ENCODE data around the gene BTBD19. TPM values are rescaled to one million over a fixed set of nuclear protein-coding genes. Genes with fewer than 3 reads are reported as not detected.

Gene BTBD19
- total and polyA plus RNA-seq, 2 donors (not counting 1 experiment from before 2014, with no cell fraction given) = 5.0 to 8.7 TPM

DNA sequence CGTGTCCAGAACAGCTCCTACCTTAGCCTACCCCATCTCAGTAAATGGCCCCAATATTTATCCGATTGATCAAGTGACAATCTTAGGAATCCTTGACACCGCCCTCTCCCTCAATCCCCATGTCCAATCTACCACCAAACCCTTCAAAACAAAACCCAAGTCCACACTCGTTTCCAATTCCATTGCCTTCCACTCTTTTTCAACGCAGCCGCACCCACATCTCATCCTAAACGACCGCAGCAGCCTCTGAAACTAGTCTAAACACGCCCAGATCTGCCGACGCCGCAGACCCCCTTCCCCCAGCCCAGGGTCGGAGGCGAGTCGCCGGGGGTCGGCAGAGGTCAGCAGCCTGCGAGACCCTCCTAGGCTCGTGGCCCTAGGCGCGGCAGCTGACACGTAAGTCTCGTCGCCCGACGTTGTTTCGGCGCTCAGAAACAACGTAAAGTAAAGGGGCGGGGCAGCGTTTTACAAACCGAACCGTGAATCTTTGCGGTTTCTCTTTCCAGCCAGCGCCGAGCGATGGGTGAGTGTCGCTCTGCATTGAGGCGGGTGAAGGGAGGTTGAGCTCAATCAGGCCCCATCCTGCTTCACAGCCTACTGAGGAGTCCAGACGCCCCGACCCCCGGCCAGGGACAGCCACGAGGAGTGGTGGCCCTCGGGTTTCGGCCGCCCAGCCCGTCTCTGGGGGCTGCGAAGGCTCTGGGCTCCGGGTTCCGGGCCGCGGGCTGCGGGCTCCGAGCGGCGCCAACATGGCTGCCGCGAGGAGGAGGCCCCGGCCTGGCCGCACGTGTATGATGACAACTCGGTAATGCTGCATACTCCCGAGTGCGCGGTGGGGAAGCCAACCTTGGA, 33.0 kb upstream of the BTBD19 start, which contains the start of gene RPS8:
RPS8 (plus strand) TSS at position 463 of the 852 bp plus-strand sequence; CDS start at position 520, 57 bp downstream.
- Histone ChIP-seq H3K4me2 (ENCODE audit: extremely low read depth, insufficient read depth, low read length) (peak within 1 kb of the TSS; percentile 80), H3K27me3 (ENCODE audit: control insufficient read depth, insufficient read depth, low read length) (no peaks in the 10 kb centered on the region), H3K9me3 (ENCODE audit: control insufficient read depth, insufficient read depth, low read depth, low read length) (no peaks in the 10 kb centered on the region), H4K20me1 (ENCODE audit: control insufficient read depth, extremely low read depth, insufficient read depth, low read length) (no peaks in the 10 kb centered on the region), H3K36me3 (ENCODE audit: control insufficient read depth, insufficient read depth, low read length) (peaks cover 15% of the 10 kb centered on the region), H2AFZ (ENCODE audit: low read length) (peak within 1 kb of the TSS; percentile 37), H3K79me2 (ENCODE audit: control insufficient read depth, insufficient read depth, low read length) (peaks cover 34% of the 10 kb centered on the region), H3K27ac (ENCODE audit: insufficient read depth, low read length) (peak within 1 kb of the TSS; percentile 98), H3K4me3 (replicated peaks in 1 of 4; ENCODE audit: control extremely low read depth in 1 of 4, insufficient read depth in 1 of 4, low read depth in 3 of 4, low read length in 4 of 4) (peak within 1 kb of the TSS; percentile 61 to 95 (median 76)), H3K9ac (ENCODE audit: insufficient read depth, low read length) (peak within 1 kb of the TSS; percentile 97), H3K4me1 (ENCODE audit: control insufficient read depth, extremely low read depth, insufficient read depth, low read length) (peaks cover 2% of the 10 kb centered on the region)
- TF ChIP-seq, protein P1, sequence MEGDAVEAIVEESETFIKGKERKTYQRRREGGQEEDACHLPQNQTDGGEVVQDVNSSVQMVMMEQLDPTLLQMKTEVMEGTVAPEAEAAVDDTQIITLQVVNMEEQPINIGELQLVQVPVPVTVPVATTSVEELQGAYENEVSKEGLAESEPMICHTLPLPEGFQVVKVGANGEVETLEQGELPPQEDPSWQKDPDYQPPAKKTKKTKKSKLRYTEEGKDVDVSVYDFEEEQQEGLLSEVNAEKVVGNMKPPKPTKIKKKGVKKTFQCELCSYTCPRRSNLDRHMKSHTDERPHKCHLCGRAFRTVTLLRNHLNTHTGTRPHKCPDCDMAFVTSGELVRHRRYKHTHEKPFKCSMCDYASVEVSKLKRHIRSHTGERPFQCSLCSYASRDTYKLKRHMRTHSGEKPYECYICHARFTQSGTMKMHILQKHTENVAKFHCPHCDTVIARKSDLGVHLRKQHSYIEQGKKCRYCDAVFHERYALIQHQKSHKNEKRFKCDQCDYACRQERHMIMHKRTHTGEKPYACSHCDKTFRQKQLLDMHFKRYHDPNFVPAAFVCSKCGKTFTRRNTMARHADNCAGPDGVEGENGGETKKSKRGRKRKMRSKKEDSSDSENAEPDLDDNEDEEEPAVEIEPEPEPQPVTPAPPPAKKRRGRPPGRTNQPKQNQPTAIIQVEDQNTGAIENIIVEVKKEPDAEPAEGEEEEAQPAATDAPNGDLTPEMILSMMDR (conservative IDR thresholded peaks at IDR 0.05 in 1 of 2, IDR thresholded peaks at IDR 0.05 in 1 of 2; ENCODE audit: low read depth in 1 of 2, low read length in 2 of 2) = no peak
- TF ChIP-seq EZH2 (IDR thresholded peaks at IDR 0.05; ENCODE audit: low read length, missing control alignments) = no peak
- peak; percentile 91 to 95 for DNase-seq (ENCODE audit: low read depth in 2 of 2)

GRCh38 chr1:44775930-44776729, 32.2 kb upstream of the BTBD19 start:
- Histone ChIP-seq H3K36me3 (ENCODE audit: control insufficient read depth, insufficient read depth, low read length) (peaks cover 19% of the 10 kb centered on the region), H3K9me3 (ENCODE audit: control insufficient read depth, insufficient read depth, low read depth, low read length) (no peaks in the 10 kb centered on the region), H4K20me1 (ENCODE audit: control insufficient read depth, extremely low read depth, insufficient read depth, low read length) (no peaks in the 10 kb centered on the region), H3K79me2 (ENCODE audit: control insufficient read depth, insufficient read depth, low read length) (peaks cover 34% of the 10 kb centered on the region), H3K4me1 (ENCODE audit: control insufficient read depth, extremely low read depth, insufficient read depth, low read length) (peaks cover 2% of the 10 kb centered on the region), H3K4me3 (replicated peaks in 1 of 4; ENCODE audit: control extremely low read depth in 1 of 4, insufficient read depth in 1 of 4, low read depth in 3 of 4, low read length in 4 of 4) (peak overlapping the region; percentile 61 to 95 (median 76)), H3K4me2 (ENCODE audit: extremely low read depth, insufficient read depth, low read length) (peak overlapping the region; percentile 80), H3K9ac (ENCODE audit: insufficient read depth, low read length) (peak overlapping the region; percentile 97), H3K27me3 (ENCODE audit: control insufficient read depth, insufficient read depth, low read length) (no peaks in the 10 kb centered on the region), H2AFZ (ENCODE audit: low read length) (no peak overlapping the region), H3K27ac (ENCODE audit: insufficient read depth, low read length) (peak overlapping the region; percentile 98)
- TF ChIP-seq EZH2 (IDR thresholded peaks at IDR 0.05; ENCODE audit: low read length, missing control alignments) = no peak
- TF ChIP-seq, protein P1 (conservative IDR thresholded peaks at IDR 0.05 in 1 of 2, IDR thresholded peaks at IDR 0.05 in 1 of 2; ENCODE audit: low read depth in 1 of 2, low read length in 2 of 2) = no peak
- peak in 1 of 2 donors; percentile 17 for DNase-seq (ENCODE audit: low read depth in 2 of 2)

- Histone ChIP-seq H3K27ac (ENCODE audit: insufficient read depth, low read length) (peak overlapping the region; percentile 98), H3K36me3 (ENCODE audit: control insufficient read depth, insufficient read depth, low read length) (peaks cover 22% of the 10 kb centered on the region), H2AFZ (ENCODE audit: low read length) (no peak overlapping the region), H3K27me3 (ENCODE audit: control insufficient read depth, insufficient read depth, low read length) (no peaks in the 10 kb centered on the region), H3K9me3 (ENCODE audit: control insufficient read depth, insufficient read depth, low read depth, low read length) (no peaks in the 10 kb centered on the region), H3K4me3 (replicated peaks in 1 of 4; ENCODE audit: control extremely low read depth in 1 of 4, insufficient read depth in 1 of 4, low read depth in 3 of 4, low read length in 4 of 4) (peak overlapping the region; percentile 61 to 95 (median 76)), H3K4me2 (ENCODE audit: extremely low read depth, insufficient read depth, low read length) (peak overlapping the region; percentile 80), H4K20me1 (ENCODE audit: control insufficient read depth, extremely low read depth, insufficient read depth, low read length) (no peaks in the 10 kb centered on the region), H3K4me1 (ENCODE audit: control insufficient read depth, extremely low read depth, insufficient read depth, low read length) (peaks cover 2% of the 10 kb centered on the region), H3K9ac (ENCODE audit: insufficient read depth, low read length) (peak overlapping the region; percentile 97), H3K79me2 (ENCODE audit: control insufficient read depth, insufficient read depth, low read length) (peaks cover 34% of the 10 kb centered on the region)
- TF ChIP-seq, protein P1 (conservative IDR thresholded peaks at IDR 0.05 in 1 of 2, IDR thresholded peaks at IDR 0.05 in 1 of 2; ENCODE audit: low read depth in 1 of 2, low read length in 2 of 2) = no peak
- no peak for TF ChIP-seq EZH2 (IDR thresholded peaks at IDR 0.05; ENCODE audit: low read length, missing control alignments)
- no peak for DNase-seq (ENCODE audit: low read depth in 2 of 2)
Measured at GRCh38 chr1:44776730-44777068, 31.6 kb upstream of the BTBD19 start.

All from fibroblast of lung (primary cell).